Upper lobe of left lung (tissue), 4 donors: ENCODE measurements around the gene TTLL5.

Experiments
- POLR2A ChIP-seq, 4 donors: fragments of 450-650 bp; IDR thresholded peaks; one replicate each; pipeline ENCODE4 v1.5.1; 2016 to 2017; ENCODE audit warnings: antibody characterized with exemption in 4 of 4, mild to moderate bottlenecking in 2 of 4
- POLR2AphosphoS5 ChIP-seq, 2 donors: sonication (generic); formaldehyde crosslinking; IDR thresholded peaks; one replicate each; pipeline ENCODE4 v1.5.1; 2017; ENCODE audit warnings: antibody characterized with exemption in 2 of 2

DNA sequence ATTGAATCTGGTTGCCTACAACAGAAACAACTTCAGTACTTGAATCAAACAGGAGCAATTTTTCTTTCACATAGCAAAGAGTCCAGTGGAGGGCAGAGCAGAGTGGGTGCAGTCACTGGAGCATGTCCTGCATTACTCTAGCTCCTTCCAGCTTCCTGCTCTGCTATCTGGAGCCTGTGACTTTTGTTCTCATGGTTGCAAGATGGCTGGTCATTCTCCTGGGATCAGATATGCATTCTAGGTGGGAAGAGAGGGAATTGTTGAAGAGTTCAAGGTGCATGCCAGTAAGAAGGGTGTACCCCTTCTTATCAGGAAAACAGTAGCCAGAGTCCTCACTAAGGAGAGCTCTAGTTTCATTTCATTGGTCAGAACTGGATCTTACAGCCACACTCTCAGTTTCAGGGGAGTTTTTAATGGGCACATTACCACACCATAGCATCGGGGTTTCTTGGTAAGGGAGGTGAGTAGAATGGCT is 332.6 kb downstream of the TTLL5 start:
- TF ChIP-seq POLR2AphosphoS5 (IDR thresholded peaks at IDR 0.05) (no peak), POLR2A (IDR thresholded peaks at IDR 0.05) (no peak)
